K562 (cell line): ENCODE results near the gene NTRK2.

Experiments used
- ELK1 ChIP-seq: sonication (generic); formaldehyde crosslinking; IDR thresholded peaks from 2 replicates; pipeline ENCODE4 v1.8.1; 2022; ENCODE audit warnings: missing genetic modification reagents
- EZH2 ChIP-seq: IDR thresholded peaks from 2 replicates; pipeline ENCODE4 v1.6.1; 2012; ENCODE audit warnings: low read depth, mild to moderate bottlenecking, inconsistent platforms, low read length, borderline replicate concordance
- FOXM1 ChIP-seq, 2 experiments: fragments of 450-650 bp in 1 of 2; sonication (generic) in 1 of 2; formaldehyde crosslinking in 1 of 2; IDR thresholded peaks; 2 replicates each; pipeline versions ENCODE4 v1.6.1 to v1.9.0; 2017 to 2022; ENCODE audit warnings: low read depth in 2 of 2, mild to moderate bottlenecking in 2 of 2, missing genetic modification reagents in 1 of 2, moderate library complexity in 1 of 2
- FOXP4 ChIP-seq: sonication (generic); formaldehyde crosslinking; IDR thresholded peaks from 2 replicates; pipeline ENCODE4 v1.8.0; 2022; ENCODE audit warnings: mild to moderate bottlenecking, missing genetic modification reagents, borderline replicate concordance
- JUN ChIP-seq, 2 experiments: sonication (generic) in 1 of 2; formaldehyde crosslinking in 1 of 2; IDR thresholded peaks; 2 replicates each; pipeline versions ENCODE4 v1.6.1 to v1.8.0; 2012 to 2022; ENCODE audit warnings: borderline replicate concordance in 2 of 2, mild to moderate bottlenecking in 2 of 2, improper control_type of control experiment in 1 of 2, low read depth in 1 of 2, low read length in 1 of 2, missing genetic modification reagents in 1 of 2
- JUND ChIP-seq, 2 experiments: IDR thresholded peaks; 2 replicates in 1 of 2; 3 replicates in 1 of 2; pipeline ENCODE4 v1.6.1; 2011; ENCODE audit warnings: borderline replicate concordance in 2 of 2, low read depth in 2 of 2, low read length in 2 of 2, improper control_type of control experiment in 1 of 2, missing biosample characterization in 1 of 2, missing genetic modification characterization in 1 of 2, missing genetic modification reagents in 1 of 2
- KDM5B ChIP-seq: fragments of 200-600 bp; sonication (generic); IDR thresholded peaks from 2 replicates; pipeline ENCODE4 v1.6.1; 2012; ENCODE audit warnings: low read depth, mild to moderate bottlenecking, moderate library complexity, low read length, control low read depth, inconsistent platforms; ENCODE audit not compliant: insufficient replicate concordance
- NFYB ChIP-seq: IDR thresholded peaks from 2 replicates; pipeline ENCODE4 v1.6.1; 2011; ENCODE audit warnings: mild to moderate bottlenecking, moderate library complexity; ENCODE audit not compliant: insufficient read length; ENCODE audit errors: extremely low read depth
- PHF8 ChIP-seq: fragments of 200-600 bp; sonication (generic); IDR thresholded peaks from 2 replicates; pipeline ENCODE4 v1.6.1; 2012; ENCODE audit warnings: mixed run types, mild to moderate bottlenecking, inconsistent platforms, low read length, moderate library complexity, borderline replicate concordance
- TEAD2 ChIP-seq: fragments of 450-650 bp; IDR thresholded peaks from 2 replicates; pipeline ENCODE4 v1.6.1; 2016; ENCODE audit warnings: missing genetic modification characterization, control low read depth, missing compliant biosample characterization
- ZNF24 ChIP-seq: fragments of 450-650 bp; IDR thresholded peaks from 2 replicates; pipeline ENCODE4 v1.6.1; 2016
- ZSCAN29 ChIP-seq: fragments of 450-650 bp; IDR thresholded peaks from 2 replicates; pipeline ENCODE4 v1.6.1; 2017

- TF ChIP-seq ZNF24 (no peak), JUN (IDR thresholded peaks at IDR 0.05; ENCODE audit: borderline replicate concordance, low read depth, low read length) (no peak), JUN (CRISPR knock-in tag; IDR thresholded peaks at IDR 0.05; ENCODE audit: borderline replicate concordance) (no peak), ELK1 (no peak), EZH2 (no peak), PHF8 (no peak), TEAD2 (tag) (no peak), ZSCAN29 (no peak), FOXP4 (CRISPR knock-in tag) (no peak), KDM5B (no peak), FOXM1 (IDR thresholded peaks at IDR 0.05; ENCODE audit: low read depth) (no peak), FOXM1 (CRISPR knock-in tag; IDR thresholded peaks at IDR 0.05; ENCODE audit: low read depth) (no peak), NFYB (no peak), JUND (IDR thresholded peaks at IDR 0.05; ENCODE audit: borderline replicate concordance, low read depth, low read length) (no peak), JUND (tag; IDR thresholded peaks at IDR 0.05; ENCODE audit: borderline replicate concordance, low read depth, low read length) (no peak)
These were observed 370.6 kb downstream of the NTRK2 start for GRCh38 chr9:85040146-85040545.
